NCI-H1436 (cell line): ENCODE results near the gene FOSL2.
"Not testable (repeated sequence)": the region's sequence is repeated elsewhere in the genome, so short reads cannot be mapped to it uniquely, and the experiment has no call there.

Source experiments
- DNase-seq: peaks from one replicate; lab custom pipeline; 2025; lab: John Stamatoyannopoulos, UW

FOSL2 gene

GRCh38 chr2:28357055-28357454, 35.6 kb upstream of the FOSL2 start:
- DNase-seq = no peak

GRCh38 chr2:28357948-28358667, 34.5 kb upstream of the FOSL2 start:
- DNase-seq = no peak

- DNase-seq = no peak
These were observed 33.9 kb upstream of the FOSL2 start for GRCh38 chr2:28358668-28359201.

GRCh38 chr2:28359222-28360057, 33.2 kb upstream of the FOSL2 start:
- DNase-seq = no peak

- no peak for DNase-seq
These were observed 32.5 kb upstream of the FOSL2 start for GRCh38 chr2:28360058-28360717.

GRCh38 chr2:28360718-28361293, 31.9 kb upstream of the FOSL2 start:
- no peak for DNase-seq

GRCh38 chr2:28361991-28362710, 30.5 kb upstream of the FOSL2 start:
- DNase-seq = no peak

GRCh38 chr2:28362991-28363521, 29.6 kb upstream of the FOSL2 start:
- no peak for DNase-seq

- DNase-seq = no peak
These were observed 28.9 kb upstream of the FOSL2 start for GRCh38 chr2:28363686-28364280.

- DNase-seq = no peak
These were observed 28.0 kb upstream of the FOSL2 start for GRCh38 chr2:28364610-28365009.

- DNase-seq = no peak
These were observed 27.5 kb upstream of the FOSL2 start for GRCh38 chr2:28365158-28365557.

GRCh38 chr2:28366149-28366495, 26.5 kb upstream of the FOSL2 start:
- DNase-seq = no peak

- DNase-seq = no peak
These were observed 26.0 kb upstream of the FOSL2 start for GRCh38 chr2:28366496-28367282.

- DNase-seq = no peak
These were observed 24.8 kb upstream of the FOSL2 start for GRCh38 chr2:28367667-28368356.

- no peak for DNase-seq
These were observed 24.3 kb upstream of the FOSL2 start for GRCh38 chr2:28368357-28368798.

- DNase-seq = no peak
These were observed 23.3 kb upstream of the FOSL2 start for GRCh38 chr2:28369358-28369757.

GRCh38 chr2:28370354-28370753, 22.3 kb upstream of the FOSL2 start:
- no peak for DNase-seq

- DNase-seq = not testable (repeated sequence)
These were observed 20.9 kb upstream of the FOSL2 start for GRCh38 chr2:28371728-28372127.

- DNase-seq = no peak
These were observed 18.8 kb upstream of the FOSL2 start for GRCh38 chr2:28373854-28374253.
